ENCODE results near the gene PTGES2. TPM values are rescaled to one million over a fixed set of nuclear protein-coding genes. Genes with fewer than 3 reads are reported as not detected.

PTGES2 gene
- total and polyA plus RNA-seq, 2 of the 13 experiments (the other 11 are each of a cell fraction or from before 2014, with no cell fraction given) = 63.7 to 79.8 TPM

DNA sequence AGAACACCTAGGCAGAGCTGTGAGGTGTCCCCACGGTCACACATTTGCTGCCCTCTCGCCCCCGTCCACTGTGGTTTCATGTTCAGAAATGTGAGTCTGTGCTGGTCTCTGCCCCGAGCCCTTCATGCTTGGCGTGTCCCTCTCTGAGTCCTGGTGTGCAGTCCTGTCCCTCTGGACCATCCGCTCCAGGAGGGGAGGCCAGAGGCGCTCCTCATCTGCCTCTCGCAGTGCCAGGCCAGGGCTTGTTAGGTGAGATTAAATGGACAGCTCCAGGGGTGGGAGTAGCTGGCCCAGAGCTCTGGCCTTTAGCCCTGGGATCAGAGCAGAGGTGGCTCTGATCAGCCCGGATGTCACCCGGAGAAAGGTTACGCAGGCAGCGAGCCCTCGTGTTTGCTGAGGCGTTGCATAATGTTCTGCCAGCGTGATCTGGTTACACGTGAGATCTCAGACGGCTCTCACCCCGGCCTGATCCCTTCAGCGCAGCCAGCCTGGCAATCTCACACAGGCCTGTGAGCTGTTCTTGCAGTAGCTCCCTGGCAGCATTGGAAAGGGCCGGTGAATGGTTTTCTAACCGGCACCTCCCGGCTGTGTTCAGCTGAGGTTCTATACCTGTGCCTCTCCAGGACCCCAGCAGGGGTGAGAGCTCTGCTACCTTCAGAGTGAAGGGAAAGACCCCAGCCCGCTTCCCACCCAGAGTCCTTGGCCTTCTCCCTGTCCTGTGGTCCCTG, 24.5 kb downstream of the PTGES2 start (continued):
- TF ChIP-seq, protein P1, sequence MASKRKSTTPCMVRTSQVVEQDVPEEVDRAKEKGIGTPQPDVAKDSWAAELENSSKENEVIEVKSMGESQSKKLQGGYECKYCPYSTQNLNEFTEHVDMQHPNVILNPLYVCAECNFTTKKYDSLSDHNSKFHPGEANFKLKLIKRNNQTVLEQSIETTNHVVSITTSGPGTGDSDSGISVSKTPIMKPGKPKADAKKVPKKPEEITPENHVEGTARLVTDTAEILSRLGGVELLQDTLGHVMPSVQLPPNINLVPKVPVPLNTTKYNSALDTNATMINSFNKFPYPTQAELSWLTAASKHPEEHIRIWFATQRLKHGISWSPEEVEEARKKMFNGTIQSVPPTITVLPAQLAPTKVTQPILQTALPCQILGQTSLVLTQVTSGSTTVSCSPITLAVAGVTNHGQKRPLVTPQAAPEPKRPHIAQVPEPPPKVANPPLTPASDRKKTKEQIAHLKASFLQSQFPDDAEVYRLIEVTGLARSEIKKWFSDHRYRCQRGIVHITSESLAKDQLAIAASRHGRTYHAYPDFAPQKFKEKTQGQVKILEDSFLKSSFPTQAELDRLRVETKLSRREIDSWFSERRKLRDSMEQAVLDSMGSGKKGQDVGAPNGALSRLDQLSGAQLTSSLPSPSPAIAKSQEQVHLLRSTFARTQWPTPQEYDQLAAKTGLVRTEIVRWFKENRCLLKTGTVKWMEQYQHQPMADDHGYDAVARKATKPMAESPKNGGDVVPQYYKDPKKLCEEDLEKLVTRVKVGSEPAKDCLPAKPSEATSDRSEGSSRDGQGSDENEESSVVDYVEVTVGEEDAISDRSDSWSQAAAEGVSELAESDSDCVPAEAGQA (IDR thresholded peaks at IDR 0.05; ENCODE audit: low read depth) = peak; percentile 74
- TF ChIP-seq, protein P1 (CRISPR knock-in tag; IDR thresholded peaks at IDR 0.05; ENCODE audit: borderline replicate concordance) = no peak
- TF ChIP-seq, protein P2, sequence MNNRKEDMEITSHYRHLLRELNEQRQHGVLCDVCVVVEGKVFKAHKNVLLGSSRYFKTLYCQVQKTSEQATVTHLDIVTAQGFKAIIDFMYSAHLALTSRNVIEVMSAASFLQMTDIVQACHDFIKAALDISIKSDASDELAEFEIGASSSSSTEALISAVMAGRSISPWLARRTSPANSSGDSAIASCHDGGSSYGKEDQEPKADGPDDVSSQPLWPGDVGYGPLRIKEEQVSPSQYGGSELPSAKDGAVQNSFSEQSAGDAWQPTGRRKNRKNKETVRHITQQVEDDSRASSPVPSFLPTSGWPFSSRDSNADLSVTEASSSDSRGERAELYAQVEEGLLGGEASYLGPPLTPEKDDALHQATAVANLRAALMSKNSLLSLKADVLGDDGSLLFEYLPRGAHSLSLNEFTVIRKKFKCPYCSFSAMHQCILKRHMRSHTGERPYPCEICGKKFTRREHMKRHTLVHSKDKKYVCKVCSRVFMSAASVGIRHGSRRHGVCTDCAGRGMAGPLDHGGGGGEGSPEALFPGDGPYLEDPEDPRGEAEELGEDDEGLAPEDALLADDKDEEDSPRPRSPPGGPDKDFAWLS (CRISPR knock-in tag; IDR thresholded peaks at IDR 0.05; ENCODE audit: borderline replicate concordance) = no peak
- TF ChIP-seq, protein P3, sequence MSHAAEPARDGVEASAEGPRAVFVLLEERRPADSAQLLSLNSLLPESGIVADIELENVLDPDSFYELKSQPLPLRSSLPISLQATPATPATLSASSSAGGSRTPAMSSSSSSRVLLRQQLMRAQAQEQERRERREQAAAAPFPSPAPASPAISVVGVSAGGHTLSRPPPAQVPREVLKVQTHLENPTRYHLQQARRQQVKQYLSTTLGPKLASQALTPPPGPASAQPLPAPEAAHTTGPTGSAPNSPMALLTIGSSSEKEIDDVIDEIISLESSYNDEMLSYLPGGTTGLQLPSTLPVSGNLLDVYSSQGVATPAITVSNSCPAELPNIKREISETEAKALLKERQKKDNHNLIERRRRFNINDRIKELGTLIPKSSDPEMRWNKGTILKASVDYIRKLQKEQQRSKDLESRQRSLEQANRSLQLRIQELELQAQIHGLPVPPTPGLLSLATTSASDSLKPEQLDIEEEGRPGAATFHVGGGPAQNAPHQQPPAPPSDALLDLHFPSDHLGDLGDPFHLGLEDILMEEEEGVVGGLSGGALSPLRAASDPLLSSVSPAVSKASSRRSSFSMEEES (CRISPR knock-in tag; IDR thresholded peaks at IDR 0.05) = peak; percentile 99
- TF ChIP-seq ZSCAN20 (CRISPR knock-in tag; IDR thresholded peaks at IDR 0.05; ENCODE audit: borderline replicate concordance) = no peak
- TF ChIP-seq RFX3 (CRISPR knock-in tag; IDR thresholded peaks at IDR 0.05) = no peak
- no peak for TF ChIP-seq ARNT (IDR thresholded peaks at IDR 0.05)
- peak; percentile 99 for TF ChIP-seq PHF21A (CRISPR knock-in tag; IDR thresholded peaks at IDR 0.05)
- peak; percentile 87 for TF ChIP-seq DPF2 (CRISPR knock-in tag; IDR thresholded peaks at IDR 0.05; ENCODE audit: borderline replicate concordance, low read depth)
- TF ChIP-seq ZNF225 (CRISPR knock-in tag; IDR thresholded peaks at IDR 0.05) = peak; percentile 47; the same call in 1 of the 2 replicates
- peak; percentile 96 for TF ChIP-seq TARDBP (CRISPR knock-in tag; IDR thresholded peaks at IDR 0.05)
- TF ChIP-seq, protein P4, sequence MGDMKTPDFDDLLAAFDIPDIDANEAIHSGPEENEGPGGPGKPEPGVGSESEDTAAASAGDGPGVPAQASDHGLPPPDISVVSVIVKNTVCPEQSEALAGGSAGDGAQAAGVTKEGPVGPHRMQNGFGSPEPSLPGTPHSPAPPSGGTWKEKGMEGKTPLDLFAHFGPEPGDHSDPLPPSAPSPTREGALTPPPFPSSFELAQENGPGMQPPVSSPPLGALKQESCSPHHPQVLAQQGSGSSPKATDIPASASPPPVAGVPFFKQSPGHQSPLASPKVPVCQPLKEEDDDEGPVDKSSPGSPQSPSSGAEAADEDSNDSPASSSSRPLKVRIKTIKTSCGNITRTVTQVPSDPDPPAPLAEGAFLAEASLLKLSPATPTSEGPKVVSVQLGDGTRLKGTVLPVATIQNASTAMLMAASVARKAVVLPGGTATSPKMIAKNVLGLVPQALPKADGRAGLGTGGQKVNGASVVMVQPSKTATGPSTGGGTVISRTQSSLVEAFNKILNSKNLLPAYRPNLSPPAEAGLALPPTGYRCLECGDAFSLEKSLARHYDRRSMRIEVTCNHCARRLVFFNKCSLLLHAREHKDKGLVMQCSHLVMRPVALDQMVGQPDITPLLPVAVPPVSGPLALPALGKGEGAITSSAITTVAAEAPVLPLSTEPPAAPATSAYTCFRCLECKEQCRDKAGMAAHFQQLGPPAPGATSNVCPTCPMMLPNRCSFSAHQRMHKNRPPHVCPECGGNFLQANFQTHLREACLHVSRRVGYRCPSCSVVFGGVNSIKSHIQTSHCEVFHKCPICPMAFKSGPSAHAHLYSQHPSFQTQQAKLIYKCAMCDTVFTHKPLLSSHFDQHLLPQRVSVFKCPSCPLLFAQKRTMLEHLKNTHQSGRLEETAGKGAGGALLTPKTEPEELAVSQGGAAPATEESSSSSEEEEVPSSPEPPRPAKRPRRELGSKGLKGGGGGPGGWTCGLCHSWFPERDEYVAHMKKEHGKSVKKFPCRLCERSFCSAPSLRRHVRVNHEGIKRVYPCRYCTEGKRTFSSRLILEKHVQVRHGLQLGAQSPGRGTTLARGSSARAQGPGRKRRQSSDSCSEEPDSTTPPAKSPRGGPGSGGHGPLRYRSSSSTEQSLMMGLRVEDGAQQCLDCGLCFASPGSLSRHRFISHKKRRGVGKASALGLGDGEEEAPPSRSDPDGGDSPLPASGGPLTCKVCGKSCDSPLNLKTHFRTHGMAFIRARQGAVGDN (CRISPR knock-in tag; IDR thresholded peaks at IDR 0.05) = peak; percentile 100
- peak; percentile 94 for TF ChIP-seq NAIF1 (CRISPR knock-in tag; IDR thresholded peaks at IDR 0.05; ENCODE audit: borderline replicate concordance)
- no peak for TF ChIP-seq TEAD2 (CRISPR knock-in tag; IDR thresholded peaks at IDR 0.05)
- peak; percentile 85; the same call in 1 of the 2 replicates for TF ChIP-seq ZNF776 (CRISPR knock-in tag; IDR thresholded peaks at IDR 0.05)
- TF ChIP-seq ZMYM3 (CRISPR knock-in tag; IDR thresholded peaks at IDR 0.05) = peak; percentile 88
- no peak for TF ChIP-seq ZNF557 (CRISPR knock-in tag; IDR thresholded peaks at IDR 0.05)
